GM19438 (cell line): ENCODE results near the gene SYCE1L.
"Not testable (repeated sequence)": the region's sequence is repeated elsewhere in the genome, so short reads cannot be mapped to it uniquely, and the experiment has no call there.

Experiments used
- ATAC-seq: cut with Tn5 transposase; IDR thresholded peaks from one replicate; pipeline ENCODE4 v1.9.1; 2021; ENCODE audit warnings: low read depth; ENCODE audit not compliant: unreplicated experiment

The SYCE1L gene

GRCh38 chr16:77199211-77199610 lies at the start of gene SYCE1L:
SYCE1L (plus strand) TSS chr16:77199408; CDS start chr16:77199452, 44 bp downstream.
- ATAC-seq = no peak

GRCh38 chr16:77157346-77158058 lies 41.7 kb upstream of the SYCE1L start:
- ATAC-seq = no peak

- no peak for ATAC-seq
Measured at GRCh38 chr16:77158293-77158692, 40.9 kb upstream of the SYCE1L start.

GRCh38 chr16:77165006-77165405 lies 34.2 kb upstream of the SYCE1L start:
- no peak for ATAC-seq

GRCh38 chr16:77165536-77166236 lies 33.5 kb upstream of the SYCE1L start:
- not testable (repeated sequence) for ATAC-seq

GRCh38 chr16:77166726-77167125 lies 32.5 kb upstream of the SYCE1L start:
- ATAC-seq = no peak

- no peak for ATAC-seq
Measured at GRCh38 chr16:77168901-77169300, 30.3 kb upstream of the SYCE1L start.

- ATAC-seq = peak; percentile 78
Measured at GRCh38 chr16:77169650-77170236, 29.5 kb upstream of the SYCE1L start.

- ATAC-seq = no peak
Measured at GRCh38 chr16:77170805-77171204, 28.4 kb upstream of the SYCE1L start.

GRCh38 chr16:77171745-77172635 lies 27.2 kb upstream of the SYCE1L start:
- peak; percentile 82 for ATAC-seq

- ATAC-seq = no peak
Measured at GRCh38 chr16:77172951-77173350, 26.3 kb upstream of the SYCE1L start.

- no peak for ATAC-seq
Measured at GRCh38 chr16:77183137-77183536, 16.1 kb upstream of the SYCE1L start.

GRCh38 chr16:77186298-77186697 lies 12.9 kb upstream of the SYCE1L start:
- ATAC-seq = not testable (repeated sequence)

- no peak for ATAC-seq
Measured at GRCh38 chr16:77190190-77190477, 9.1 kb upstream of the SYCE1L start.

- ATAC-seq = peak; percentile 94
Measured at GRCh38 chr16:77190478-77191258, 8.5 kb upstream of the SYCE1L start, which contains the start of gene MON1B. MON1B (plus strand) TSS chr16:77191190; CDS start chr16:77191486, 296 bp downstream.

GRCh38 chr16:77191259-77191969 lies 7.8 kb upstream of the SYCE1L start:
- ATAC-seq = peak; percentile 2

GRCh38 chr16:77193377-77193776 lies 5.8 kb upstream of the SYCE1L start:
- no peak for ATAC-seq

GRCh38 chr16:77194295-77195231 lies 4.6 kb upstream of the SYCE1L start:
- no peak for ATAC-seq
